Keratinocyte (primary cell): ENCODE measurements around the gene MYBBP1A.

ENCODE experiments used
- EZH2 ChIP-seq: IDR thresholded peaks from one replicate; pipeline ENCODE4 v1.6.1; 2012; ENCODE audit warnings: inconsistent platforms, mild to moderate bottlenecking, low read length, moderate library complexity
- TF ChIP-seq, protein P1 (sequence below), 3 experiments: IDR thresholded peaks in 1 of 3; conservative IDR thresholded peaks in 1 of 3; optimal IDR thresholded peaks in 1 of 3; 2 replicates in 2 of 3; 3 replicates in 1 of 3; pipeline versions ENCODE3 to v1.5.1; 2011; ENCODE audit warnings: low read length in 3 of 3, mild to moderate bottlenecking in 3 of 3, moderate library complexity in 2 of 3, control low read depth in 1 of 3, inconsistent platforms in 1 of 3; ENCODE audit not compliant: insufficient read depth in 2 of 3; ENCODE audit errors: extremely low read depth in 1 of 3

DNA sequence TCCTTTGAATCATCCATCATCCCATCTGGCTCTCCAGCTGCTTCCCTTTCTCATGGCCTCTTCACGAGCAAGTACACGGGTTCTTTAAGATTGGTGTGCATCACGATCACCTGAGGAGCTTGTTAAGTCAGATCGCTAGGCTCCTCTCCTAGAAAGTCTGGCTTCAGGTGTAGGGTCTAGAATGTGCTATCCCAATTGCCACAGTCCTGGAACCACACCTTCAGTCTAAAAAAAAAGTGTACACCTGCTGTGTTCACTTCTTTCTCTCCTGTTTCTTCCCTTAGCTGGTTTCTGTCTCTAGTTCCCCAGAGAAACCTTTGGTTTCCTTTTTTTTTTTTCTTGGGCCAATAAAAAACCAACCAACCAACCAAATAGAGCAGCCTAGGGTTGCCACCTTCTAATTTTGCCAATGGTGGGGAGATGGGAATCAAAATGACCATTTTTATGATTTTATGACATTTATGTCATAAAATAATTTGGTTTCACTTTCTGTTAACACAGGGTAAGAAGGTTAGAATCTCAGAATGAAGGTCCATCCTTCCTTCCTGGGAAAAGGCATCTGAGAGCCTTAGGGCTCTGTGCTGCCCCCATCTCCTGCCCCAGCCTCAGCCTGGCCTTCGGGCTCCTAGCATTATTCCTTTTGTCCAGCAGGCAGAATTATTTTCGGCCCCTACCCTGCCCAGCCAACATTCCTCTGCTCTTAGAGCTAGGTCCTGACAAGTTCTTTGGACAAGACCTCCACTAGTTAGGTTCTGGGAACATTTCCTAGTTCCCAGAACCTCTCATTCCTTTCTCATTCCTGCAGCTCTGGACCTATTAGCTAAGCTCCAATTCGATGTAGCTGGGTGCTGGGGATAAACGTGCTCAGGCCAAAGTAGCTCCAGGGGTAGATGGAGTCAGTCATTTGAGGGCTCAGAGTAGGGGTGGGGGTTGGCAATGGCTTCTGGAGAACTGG lies 7.1 kb upstream of the MYBBP1A start:
- TF ChIP-seq, protein P1, sequence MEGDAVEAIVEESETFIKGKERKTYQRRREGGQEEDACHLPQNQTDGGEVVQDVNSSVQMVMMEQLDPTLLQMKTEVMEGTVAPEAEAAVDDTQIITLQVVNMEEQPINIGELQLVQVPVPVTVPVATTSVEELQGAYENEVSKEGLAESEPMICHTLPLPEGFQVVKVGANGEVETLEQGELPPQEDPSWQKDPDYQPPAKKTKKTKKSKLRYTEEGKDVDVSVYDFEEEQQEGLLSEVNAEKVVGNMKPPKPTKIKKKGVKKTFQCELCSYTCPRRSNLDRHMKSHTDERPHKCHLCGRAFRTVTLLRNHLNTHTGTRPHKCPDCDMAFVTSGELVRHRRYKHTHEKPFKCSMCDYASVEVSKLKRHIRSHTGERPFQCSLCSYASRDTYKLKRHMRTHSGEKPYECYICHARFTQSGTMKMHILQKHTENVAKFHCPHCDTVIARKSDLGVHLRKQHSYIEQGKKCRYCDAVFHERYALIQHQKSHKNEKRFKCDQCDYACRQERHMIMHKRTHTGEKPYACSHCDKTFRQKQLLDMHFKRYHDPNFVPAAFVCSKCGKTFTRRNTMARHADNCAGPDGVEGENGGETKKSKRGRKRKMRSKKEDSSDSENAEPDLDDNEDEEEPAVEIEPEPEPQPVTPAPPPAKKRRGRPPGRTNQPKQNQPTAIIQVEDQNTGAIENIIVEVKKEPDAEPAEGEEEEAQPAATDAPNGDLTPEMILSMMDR (optimal IDR thresholded peaks at IDR 0.05 in 1 of 3, IDR thresholded peaks at IDR 0.05 in 1 of 3, conservative IDR thresholded peaks at IDR 0.05 in 1 of 3; ENCODE audit: extremely low read depth in 1 of 3, insufficient read depth in 2 of 3, low read length in 3 of 3) = no peak
- no peak for TF ChIP-seq EZH2
